ENCODE results near the gene KYAT1.

DNA sequence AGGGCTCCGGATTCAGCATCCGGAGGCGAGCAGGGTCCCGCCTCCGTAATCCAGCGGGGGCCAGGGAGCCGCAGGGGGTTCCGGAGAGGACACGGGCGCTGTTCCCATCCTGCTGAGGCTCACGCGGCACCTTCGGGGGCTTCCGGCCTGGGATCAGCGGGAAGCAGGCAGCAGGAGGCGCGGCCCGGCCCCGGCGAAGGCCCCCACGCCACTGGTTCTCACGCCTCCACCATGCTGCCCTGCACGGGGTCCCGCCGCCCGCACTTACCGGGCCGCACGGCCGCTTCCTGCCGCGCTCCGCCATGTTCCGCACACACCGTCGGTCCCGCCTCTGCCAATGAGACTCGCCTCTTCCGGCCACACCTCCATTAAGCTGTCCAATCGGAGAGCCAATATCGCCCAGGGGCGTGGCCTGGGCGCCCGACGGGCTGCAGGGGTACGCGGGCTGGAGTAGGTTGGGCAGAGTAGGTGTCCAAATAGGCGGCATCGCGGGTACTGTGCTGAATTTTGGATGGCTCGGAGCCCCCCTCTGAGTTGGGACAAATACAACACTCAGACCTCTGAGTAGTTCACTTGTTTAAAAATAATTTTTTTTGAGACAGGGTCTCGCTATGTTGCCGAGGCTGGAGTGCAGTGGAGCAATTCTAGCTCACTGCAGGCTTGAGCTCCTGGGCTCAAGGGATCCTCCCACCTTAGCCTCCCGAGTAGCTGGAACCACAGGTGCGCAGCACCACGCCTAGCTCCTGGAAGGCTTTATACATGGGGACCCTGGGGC is 52.1 kb downstream of the KYAT1 start, which contains the start of gene SPOUT1:
- TF ChIP-seq, protein P1, sequence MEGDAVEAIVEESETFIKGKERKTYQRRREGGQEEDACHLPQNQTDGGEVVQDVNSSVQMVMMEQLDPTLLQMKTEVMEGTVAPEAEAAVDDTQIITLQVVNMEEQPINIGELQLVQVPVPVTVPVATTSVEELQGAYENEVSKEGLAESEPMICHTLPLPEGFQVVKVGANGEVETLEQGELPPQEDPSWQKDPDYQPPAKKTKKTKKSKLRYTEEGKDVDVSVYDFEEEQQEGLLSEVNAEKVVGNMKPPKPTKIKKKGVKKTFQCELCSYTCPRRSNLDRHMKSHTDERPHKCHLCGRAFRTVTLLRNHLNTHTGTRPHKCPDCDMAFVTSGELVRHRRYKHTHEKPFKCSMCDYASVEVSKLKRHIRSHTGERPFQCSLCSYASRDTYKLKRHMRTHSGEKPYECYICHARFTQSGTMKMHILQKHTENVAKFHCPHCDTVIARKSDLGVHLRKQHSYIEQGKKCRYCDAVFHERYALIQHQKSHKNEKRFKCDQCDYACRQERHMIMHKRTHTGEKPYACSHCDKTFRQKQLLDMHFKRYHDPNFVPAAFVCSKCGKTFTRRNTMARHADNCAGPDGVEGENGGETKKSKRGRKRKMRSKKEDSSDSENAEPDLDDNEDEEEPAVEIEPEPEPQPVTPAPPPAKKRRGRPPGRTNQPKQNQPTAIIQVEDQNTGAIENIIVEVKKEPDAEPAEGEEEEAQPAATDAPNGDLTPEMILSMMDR (IDR thresholded peaks at IDR 0.05), result no peak
- no peak for TF ChIP-seq POLR2A (IDR thresholded peaks at IDR 0.05)
- TF ChIP-seq POLR2AphosphoS5 (IDR thresholded peaks at IDR 0.05), result peak; percentile 49 to 91 (median 72)
